AG08395 (cell line): ENCODE results near the gene IL6.
A peak's percentile ranks its signal among the peaks of the same experiment; 100 is the strongest.
"Not testable (repeated sequence)": the region's sequence is repeated elsewhere in the genome, so short reads cannot be mapped to it uniquely, and the experiment has no call there.

Experiments
- DNase-seq: peaks from one replicate; pipeline ENCODE4 v3.0.0; 2012; ENCODE audit warnings: mixed read lengths, low spot score

Gene IL6

GRCh38 chr7:22726907-22727713 is at the start of gene IL6:
Gene IL6 (plus strand): TSS chr7:22727200. CDS start chr7:22727263, 63 bp downstream.
- DNase-seq: peak; percentile 74

GRCh38 chr7:22677263-22677662 is 49.7 kb upstream of the IL6 start:
- DNase-seq: not testable (repeated sequence)

- DNase-seq: no peak
These were observed 49.3 kb upstream of the IL6 start for GRCh38 chr7:22677680-22678079.

- DNase-seq: no peak
These were observed 46.5 kb upstream of the IL6 start for GRCh38 chr7:22680482-22680911.

- no peak for DNase-seq
These were observed 45.7 kb upstream of the IL6 start for GRCh38 chr7:22681312-22681711.

GRCh38 chr7:22681852-22682657 is 44.9 kb upstream of the IL6 start:
- no peak for DNase-seq

- no peak for DNase-seq
These were observed 43.6 kb upstream of the IL6 start for GRCh38 chr7:22683379-22683778.

GRCh38 chr7:22686620-22687019 is 40.4 kb upstream of the IL6 start:
- no peak for DNase-seq

- no peak for DNase-seq
These were observed 38.9 kb upstream of the IL6 start for GRCh38 chr7:22688084-22688483.

- DNase-seq: not testable (repeated sequence)
These were observed 38.1 kb upstream of the IL6 start for GRCh38 chr7:22688934-22689333.

GRCh38 chr7:22694597-22695207 is 32.3 kb upstream of the IL6 start:
- DNase-seq: no peak

- DNase-seq: no peak
These were observed 31.4 kb upstream of the IL6 start for GRCh38 chr7:22695476-22696132.

GRCh38 chr7:22696541-22697228 is 30.3 kb upstream of the IL6 start:
- DNase-seq: no peak

- no peak for DNase-seq
These were observed 29.6 kb upstream of the IL6 start for GRCh38 chr7:22697322-22697859.

- DNase-seq: no peak
These were observed 29.0 kb upstream of the IL6 start for GRCh38 chr7:22697876-22698606.

GRCh38 chr7:22698767-22699166 is 28.2 kb upstream of the IL6 start:
- DNase-seq: no peak

GRCh38 chr7:22700559-22701002 is 26.4 kb upstream of the IL6 start:
- peak; percentile 28 for DNase-seq

GRCh38 chr7:22702516-22702915 is 24.5 kb upstream of the IL6 start:
- no peak for DNase-seq

- DNase-seq: not testable (repeated sequence)
These were observed 23.7 kb upstream of the IL6 start for GRCh38 chr7:22703107-22703855.
